ENCODE measurements around the gene C18orf32.

DNA sequence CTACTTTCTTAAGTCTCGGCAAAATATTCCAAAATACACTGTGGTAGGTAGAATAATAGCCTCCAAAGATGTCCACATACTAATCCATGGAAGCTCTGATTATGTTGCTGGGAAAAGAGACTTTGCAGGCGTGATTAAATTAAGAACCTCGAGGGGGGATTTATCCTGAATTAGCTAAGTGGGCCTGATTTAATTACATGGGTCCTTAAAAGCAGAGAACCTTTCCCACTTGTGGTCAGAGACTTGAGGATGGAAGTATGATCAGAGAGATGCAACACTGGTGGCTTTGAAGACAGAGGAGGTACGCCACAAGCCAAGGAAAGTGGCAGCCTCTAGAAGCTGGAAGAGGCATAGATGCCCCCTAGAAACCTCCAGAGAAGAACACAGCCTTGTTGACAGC lies 29.4 kb downstream of the C18orf32 start:
- TF ChIP-seq, protein P1, sequence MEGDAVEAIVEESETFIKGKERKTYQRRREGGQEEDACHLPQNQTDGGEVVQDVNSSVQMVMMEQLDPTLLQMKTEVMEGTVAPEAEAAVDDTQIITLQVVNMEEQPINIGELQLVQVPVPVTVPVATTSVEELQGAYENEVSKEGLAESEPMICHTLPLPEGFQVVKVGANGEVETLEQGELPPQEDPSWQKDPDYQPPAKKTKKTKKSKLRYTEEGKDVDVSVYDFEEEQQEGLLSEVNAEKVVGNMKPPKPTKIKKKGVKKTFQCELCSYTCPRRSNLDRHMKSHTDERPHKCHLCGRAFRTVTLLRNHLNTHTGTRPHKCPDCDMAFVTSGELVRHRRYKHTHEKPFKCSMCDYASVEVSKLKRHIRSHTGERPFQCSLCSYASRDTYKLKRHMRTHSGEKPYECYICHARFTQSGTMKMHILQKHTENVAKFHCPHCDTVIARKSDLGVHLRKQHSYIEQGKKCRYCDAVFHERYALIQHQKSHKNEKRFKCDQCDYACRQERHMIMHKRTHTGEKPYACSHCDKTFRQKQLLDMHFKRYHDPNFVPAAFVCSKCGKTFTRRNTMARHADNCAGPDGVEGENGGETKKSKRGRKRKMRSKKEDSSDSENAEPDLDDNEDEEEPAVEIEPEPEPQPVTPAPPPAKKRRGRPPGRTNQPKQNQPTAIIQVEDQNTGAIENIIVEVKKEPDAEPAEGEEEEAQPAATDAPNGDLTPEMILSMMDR (IDR thresholded peaks at IDR 0.05), result no peak
- no peak for TF ChIP-seq RFX5 (IDR thresholded peaks at IDR 0.05)
- TF ChIP-seq, protein P2, sequence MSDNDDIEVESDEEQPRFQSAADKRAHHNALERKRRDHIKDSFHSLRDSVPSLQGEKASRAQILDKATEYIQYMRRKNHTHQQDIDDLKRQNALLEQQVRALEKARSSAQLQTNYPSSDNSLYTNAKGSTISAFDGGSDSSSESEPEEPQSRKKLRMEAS (IDR thresholded peaks at IDR 0.05), result no peak
- no peak for TF ChIP-seq POLR2A (IDR thresholded peaks at IDR 0.05; ENCODE audit: low read length)
- TF ChIP-seq EP300 (IDR thresholded peaks at IDR 0.05), result no peak
- no peak for TF ChIP-seq BHLHE40 (IDR thresholded peaks at IDR 0.05; ENCODE audit: low read depth, low read length)
- TF ChIP-seq, protein P3, sequence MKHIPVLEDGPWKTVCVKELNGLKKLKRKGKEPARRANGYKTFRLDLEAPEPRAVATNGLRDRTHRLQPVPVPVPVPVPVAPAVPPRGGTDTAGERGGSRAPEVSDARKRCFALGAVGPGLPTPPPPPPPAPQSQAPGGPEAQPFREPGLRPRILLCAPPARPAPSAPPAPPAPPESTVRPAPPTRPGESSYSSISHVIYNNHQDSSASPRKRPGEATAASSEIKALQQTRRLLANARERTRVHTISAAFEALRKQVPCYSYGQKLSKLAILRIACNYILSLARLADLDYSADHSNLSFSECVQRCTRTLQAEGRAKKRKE (CRISPR knock-in tag; IDR thresholded peaks at IDR 0.05; ENCODE audit: low read depth), result no peak
- no peak for TF ChIP-seq SMC3 (IDR thresholded peaks at IDR 0.05)

Data from A549 (cell line).